ENCODE results near the gene LRRC32. TPM values are rescaled to one million over a fixed set of nuclear protein-coding genes. Genes with fewer than 3 reads are reported as not detected.

LRRC32 gene
- total and polyA plus RNA-seq, 9 of the 15 experiments (the other 6 are each of a cell fraction or from before 2014, with no cell fraction given), result 0.10 to 0.50 (median 0.19) TPM; not detected in 5

DNA sequence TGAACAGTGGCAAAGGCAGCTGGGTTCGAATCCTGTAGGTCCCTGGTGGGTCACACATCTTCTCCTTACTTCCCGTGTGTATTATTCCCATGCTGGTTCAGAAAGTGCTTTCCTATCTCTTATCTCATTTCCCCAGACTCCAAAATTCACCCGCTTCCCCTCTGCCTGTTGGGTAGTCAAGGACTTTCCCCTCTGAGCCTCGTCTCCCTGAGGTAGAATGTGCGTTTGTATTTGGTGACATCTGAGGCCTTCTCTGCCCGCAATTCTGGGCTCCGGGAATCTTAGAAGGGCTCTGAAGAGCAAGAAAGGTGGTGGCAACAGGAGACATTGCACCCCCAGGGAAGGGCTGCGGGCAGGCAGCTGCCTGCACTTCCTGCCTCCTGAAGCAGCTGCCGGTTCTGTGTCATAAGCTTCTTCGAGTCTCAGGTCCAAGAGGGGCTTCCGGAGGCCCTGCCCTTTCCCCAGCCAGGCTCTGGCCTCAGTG, 5.9 kb downstream of the LRRC32 start:
- Histone ChIP-seq H3K9me1 (ENCODE audit: control insufficient read depth, insufficient read depth, low read length) (no peaks in the 10 kb centered on the region), H3K27ac (ENCODE audit: extremely low read depth, low read depth, low read length) (peak overlapping the region; percentile 36), H3K4me1 (replicated peaks in 1 of 2; ENCODE audit: control insufficient read depth in 2 of 2, insufficient read depth in 2 of 2, low read length in 2 of 2) (peaks cover 15 to 35% of the 10 kb centered on the region in 2 experiments; a peak in 4 of 5 replicates), H3K27me3 (ENCODE audit: control insufficient read depth in 2 of 2, insufficient read depth in 2 of 2, low read length in 2 of 2) (peaks cover 6 to 22% of the 10 kb centered on the region in 2 experiments; a peak in 3 of 5 replicates), H4K20me1 (replicated peaks; ENCODE audit: control insufficient read depth, insufficient read depth, low read length) (0 out of 2 replicates have a peak, but pooled peaks cover 6% of the 10 kb centered on the region), H2AFZ (ENCODE audit: low read depth, low read length) (peak overlapping the region; percentile 87), H3K9ac (ENCODE audit: insufficient read depth in 1 of 2, low read depth in 2 of 2, low read length in 2 of 2) (peak overlapping the region; percentile 34 to 73; a peak in 2 of 4 replicates), H3K4me2 (ENCODE audit: insufficient read depth, low read length) (peak overlapping the region; percentile 60), H3K9me3 (replicated peaks; ENCODE audit: control insufficient read depth, insufficient read depth, low read depth, low read length) (no peaks in the 10 kb centered on the region), H3K4me3 (no peak overlapping the region), H3K79me2 (ENCODE audit: control insufficient read depth, insufficient read depth, low read length) (no peaks in the 10 kb centered on the region), H3K36me3 (ENCODE audit: control insufficient read depth, insufficient read depth, low read length) (no peaks in the 10 kb centered on the region)
- peak; percentile 37 for ATAC-seq
- in situ Hi-C loops (cut with MboI) (no loop called here), intact Hi-C loops (cut with micrococcal nuclease) (no loop called here)
- peak; percentile 84 for FAIRE-seq
- ChIA-PET POLR2A (interaction anchor here (0.6 to 1.3 kb wide), 4 partner anchors 8 to 19 kb away, joined by 3 to 4 read pairs (median 4); no protein-coding TSS in a partner anchor), CTCF (ENCODE audit: low intra/inter-chr PET ratio) (interaction anchor here (0.5 kb wide), 1 partner anchor 14 kb away, joined by 3 read pairs; no protein-coding TSS in a partner anchor)
- BruUV-seq (replicated peaks), result no TSS peak
- 13% methylated on average over 11 of the region's 11 CpGs for WGBS (ENCODE audit: insufficient coverage, low coverage, missing lambda C conversion rate)
- DNase-seq (ENCODE audit: extremely low read depth in 1 of 4, low spot score in 3 of 4), result peak; percentile 54 to 73 (median 64)
- TF ChIP-seq COPS2 (conservative IDR thresholded peaks at IDR 0.05) (no peak), NR3C1 (CRISPR knock-in tag; IDR thresholded peaks at IDR 0.05) (no peak), NEUROD1 (IDR thresholded peaks at IDR 0.05; ENCODE audit: borderline replicate concordance, low read depth, low read length, partially characterized antibody) (no peak), NCOA6 (IDR thresholded peaks at IDR 0.05) (no peak; the same call in 1 of the 2 replicates), NFYB (IDR thresholded peaks at IDR 0.05; ENCODE audit: extremely low read depth, insufficient read length) (no peak), ARID1B (IDR thresholded peaks at IDR 0.05) (peak; percentile 83), ETV1 (tag; conservative IDR thresholded peaks at IDR 0.05; ENCODE audit: low read depth) (peak; percentile 44; the same call in 1 of the 2 replicates), NCOR1 (IDR thresholded peaks at IDR 0.05) (no peak), FOXK2 (conservative IDR thresholded peaks at IDR 0.05 in 1 of 2, IDR thresholded peaks at IDR 0.05 in 1 of 2; ENCODE audit: low read depth in 2 of 2) (0 out of 4 replicates have a peak, but pooled peaks of 1 of the 2 experiments have one; percentile 21), SMARCA4 (IDR thresholded peaks at IDR 0.05) (peak; percentile 60; the same call in 1 of the 2 replicates), MTA1 (IDR thresholded peaks at IDR 0.05; ENCODE audit: borderline replicate concordance) (0 out of 2 replicates have a peak, but pooled peaks have one; percentile 13), RCOR1 (IDR thresholded peaks at IDR 0.05; ENCODE audit: borderline replicate concordance in 1 of 2, low read depth in 2 of 2, low read length in 2 of 2) (0 out of 4 replicates have a peak, but pooled peaks of 1 of the 2 experiments have one; percentile 15), CBFA2T3 (IDR thresholded peaks at IDR 0.05) (peak; percentile 51)
- TF ChIP-seq, protein P1, sequence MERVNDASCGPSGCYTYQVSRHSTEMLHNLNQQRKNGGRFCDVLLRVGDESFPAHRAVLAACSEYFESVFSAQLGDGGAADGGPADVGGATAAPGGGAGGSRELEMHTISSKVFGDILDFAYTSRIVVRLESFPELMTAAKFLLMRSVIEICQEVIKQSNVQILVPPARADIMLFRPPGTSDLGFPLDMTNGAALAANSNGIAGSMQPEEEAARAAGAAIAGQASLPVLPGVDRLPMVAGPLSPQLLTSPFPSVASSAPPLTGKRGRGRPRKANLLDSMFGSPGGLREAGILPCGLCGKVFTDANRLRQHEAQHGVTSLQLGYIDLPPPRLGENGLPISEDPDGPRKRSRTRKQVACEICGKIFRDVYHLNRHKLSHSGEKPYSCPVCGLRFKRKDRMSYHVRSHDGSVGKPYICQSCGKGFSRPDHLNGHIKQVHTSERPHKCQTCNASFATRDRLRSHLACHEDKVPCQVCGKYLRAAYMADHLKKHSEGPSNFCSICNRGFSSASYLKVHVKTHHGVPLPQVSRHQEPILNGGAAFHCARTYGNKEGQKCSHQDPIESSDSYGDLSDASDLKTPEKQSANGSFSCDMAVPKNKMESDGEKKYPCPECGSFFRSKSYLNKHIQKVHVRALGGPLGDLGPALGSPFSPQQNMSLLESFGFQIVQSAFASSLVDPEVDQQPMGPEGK (CRISPR knock-in tag; IDR thresholded peaks at IDR 0.05; ENCODE audit: borderline replicate concordance), result no peak
